Stimulated activated CD4-positive, alpha-beta T cell treated with anti-CD3 and anti-CD28 coated beads, Interleukin-2, amount 100 ng/mL, for 48 hours (primary cell): ENCODE measurements around the gene ZNF12.
"Not testable (repeated sequence)": the region's sequence is repeated elsewhere in the genome, so short reads cannot be mapped to it uniquely, and the experiment has no call there.

Experiments
- DNase-seq, 2 donors: peaks; one replicate each; pipeline ENCODE4 v3.0.0-alpha.2; 2020

The ZNF12 gene

GRCh38 chr7:6691103-6691502, 15.6 kb downstream of the ZNF12 start:
- no peak for DNase-seq

DNA sequence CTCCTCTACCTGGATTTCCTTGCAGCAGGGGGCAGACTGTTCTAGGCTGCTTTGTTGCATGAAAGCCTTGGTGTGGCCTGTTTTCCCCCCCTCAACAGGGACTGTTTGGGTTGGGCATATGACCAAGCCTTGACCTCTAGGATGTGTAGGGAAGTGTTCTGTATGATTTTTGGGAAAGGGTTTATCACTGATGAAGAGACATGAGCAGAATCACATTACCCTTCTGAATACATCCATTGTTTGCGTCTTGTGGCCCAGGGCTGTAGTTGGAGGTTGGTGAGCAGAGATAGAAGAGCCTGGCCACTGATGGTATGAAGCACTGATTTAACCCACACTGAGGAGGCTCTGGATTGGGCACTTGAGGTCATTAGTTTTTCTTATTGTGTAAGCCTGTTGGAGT, 26.6 kb downstream of the ZNF12 start:
- no peak for DNase-seq

GRCh38 chr7:6675807-6676405, 30.8 kb downstream of the ZNF12 start:
- no peak for DNase-seq

DNA sequence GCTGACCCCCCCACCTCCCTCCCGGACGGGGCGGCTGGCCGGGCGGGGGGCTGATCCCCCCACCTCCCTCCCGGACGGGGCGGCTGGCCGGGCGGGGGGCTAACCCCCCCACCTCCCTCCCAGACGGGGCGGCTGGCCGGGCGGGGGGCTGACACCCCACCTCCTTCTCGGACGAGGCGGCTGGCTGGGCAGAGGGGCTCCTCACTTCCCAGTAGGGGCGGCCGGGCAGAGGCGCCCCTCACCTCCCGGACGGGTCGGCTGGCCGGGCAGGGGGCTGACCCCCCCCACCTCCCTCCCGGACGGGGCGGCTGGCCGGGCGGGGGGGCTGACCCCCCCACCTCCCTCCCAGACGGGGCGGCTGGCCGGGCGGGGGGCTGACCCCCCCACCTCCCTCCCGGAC, 35.9 kb downstream of the ZNF12 start:
- not testable (repeated sequence) for DNase-seq

- no peak for DNase-seq
These were observed 48.0 kb downstream of the ZNF12 start for GRCh38 chr7:6658618-6659345.

- DNase-seq = no peak
These were observed 50.3 kb downstream of the ZNF12 start for GRCh38 chr7:6656413-6656812.

GRCh38 chr7:6655636-6656385, 50.9 kb downstream of the ZNF12 start:
- DNase-seq = no peak

DNA sequence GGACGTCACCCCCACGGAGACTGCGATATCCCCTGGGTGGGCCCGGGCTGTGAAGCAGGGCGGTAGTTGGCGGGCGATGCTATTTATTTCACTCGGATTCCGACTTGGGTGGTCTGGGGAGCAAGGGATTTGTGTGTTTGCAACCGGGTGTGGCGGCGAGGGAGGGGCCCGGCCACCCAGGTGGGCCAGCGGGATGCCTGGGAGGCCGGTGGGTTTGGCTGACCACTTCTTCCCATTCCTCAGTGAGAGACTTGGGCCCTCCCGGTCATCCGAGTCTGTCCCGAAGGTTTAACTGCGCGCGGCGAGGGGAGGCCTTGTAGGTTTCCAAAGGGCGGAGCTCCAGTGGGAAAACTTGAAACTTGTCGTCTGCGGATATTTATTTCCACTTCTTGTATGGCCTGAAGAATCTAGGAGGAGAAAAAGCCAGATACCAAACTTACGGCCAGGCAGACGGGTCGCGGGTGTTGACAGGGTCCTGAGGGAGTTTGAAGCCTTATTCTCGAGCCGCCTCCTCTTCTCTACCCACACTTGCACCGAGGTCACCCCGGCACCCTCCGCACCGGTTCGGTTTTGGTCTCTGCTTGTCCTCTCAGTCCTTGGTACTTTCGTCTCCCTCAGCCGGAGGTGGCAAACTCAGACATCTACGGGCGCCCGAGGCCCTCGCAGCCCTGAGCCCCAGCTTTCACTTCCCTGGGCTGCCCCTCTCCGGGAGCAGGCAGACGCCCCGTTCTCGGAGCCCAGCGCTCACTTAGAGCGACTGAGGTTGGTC, 51.7 kb downstream of the ZNF12 start:
- DNase-seq = no peak

- DNase-seq = no peak
These were observed 52.5 kb downstream of the ZNF12 start for GRCh38 chr7:6654113-6654841.

- no peak for DNase-seq
These were observed 53.4 kb downstream of the ZNF12 start for GRCh38 chr7:6653071-6654003.

DNA sequence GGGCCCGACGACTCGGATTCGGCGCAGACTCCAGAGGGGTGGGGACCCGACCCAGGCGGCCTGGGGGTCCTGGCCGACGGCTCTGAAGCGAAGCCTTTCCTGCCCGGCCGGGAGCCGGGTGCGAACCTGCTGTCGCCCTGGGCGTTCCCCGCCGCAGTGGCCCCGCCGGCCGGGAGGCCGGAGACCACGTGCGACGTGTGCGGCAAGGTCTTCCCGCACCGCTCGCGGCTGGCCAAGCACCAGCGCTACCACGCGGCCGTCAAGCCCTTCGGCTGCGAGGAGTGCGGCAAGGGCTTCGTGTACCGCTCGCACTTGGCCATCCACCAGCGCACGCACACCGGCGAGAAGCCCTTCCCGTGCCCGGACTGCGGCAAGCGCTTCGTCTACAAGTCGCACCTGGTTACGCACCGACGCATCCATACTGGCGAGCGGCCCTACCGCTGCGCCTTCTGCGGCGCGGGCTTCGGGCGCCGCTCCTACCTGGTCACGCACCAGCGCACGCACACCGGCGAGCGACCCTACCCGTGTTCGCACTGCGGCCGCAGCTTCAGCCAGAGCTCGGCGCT, 54.2 kb downstream of the ZNF12 start:
- no peak for DNase-seq

DNA sequence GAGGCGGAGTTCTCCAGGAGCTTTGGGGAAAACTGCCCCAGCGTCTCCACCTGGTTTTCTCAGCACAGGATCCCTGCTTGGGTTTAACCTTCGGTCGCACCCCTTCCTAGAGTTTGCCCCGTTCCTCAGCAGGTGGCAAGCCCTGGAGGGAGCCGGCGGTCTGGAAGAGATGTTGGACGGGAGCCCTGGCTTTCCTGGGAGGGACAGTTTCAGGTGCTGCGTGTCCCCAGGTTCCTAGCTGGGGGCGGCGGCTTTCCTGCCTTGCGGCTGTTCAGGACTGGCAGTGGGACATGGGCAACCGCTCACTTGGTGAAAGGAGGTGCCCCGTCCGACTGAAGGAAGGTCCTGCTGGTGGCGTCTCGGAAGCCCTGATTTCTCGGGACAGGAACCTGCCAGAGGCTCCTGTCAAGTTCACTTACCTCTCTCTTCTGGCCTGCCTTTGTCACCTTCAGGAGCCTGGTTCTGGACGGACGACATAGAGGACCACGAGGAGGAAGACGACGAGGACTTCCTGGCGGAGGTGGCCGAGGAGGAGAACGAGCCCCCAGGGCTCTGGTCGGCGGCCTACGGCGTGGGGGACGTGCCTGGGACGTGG, 54.8 kb downstream of the ZNF12 start:
- no peak for DNase-seq

- no peak for DNase-seq
These were observed 56.2 kb downstream of the ZNF12 start for GRCh38 chr7:6650521-6651011.

GRCh38 chr7:6650086-6650485, 56.7 kb downstream of the ZNF12 start:
- no peak for DNase-seq

DNA sequence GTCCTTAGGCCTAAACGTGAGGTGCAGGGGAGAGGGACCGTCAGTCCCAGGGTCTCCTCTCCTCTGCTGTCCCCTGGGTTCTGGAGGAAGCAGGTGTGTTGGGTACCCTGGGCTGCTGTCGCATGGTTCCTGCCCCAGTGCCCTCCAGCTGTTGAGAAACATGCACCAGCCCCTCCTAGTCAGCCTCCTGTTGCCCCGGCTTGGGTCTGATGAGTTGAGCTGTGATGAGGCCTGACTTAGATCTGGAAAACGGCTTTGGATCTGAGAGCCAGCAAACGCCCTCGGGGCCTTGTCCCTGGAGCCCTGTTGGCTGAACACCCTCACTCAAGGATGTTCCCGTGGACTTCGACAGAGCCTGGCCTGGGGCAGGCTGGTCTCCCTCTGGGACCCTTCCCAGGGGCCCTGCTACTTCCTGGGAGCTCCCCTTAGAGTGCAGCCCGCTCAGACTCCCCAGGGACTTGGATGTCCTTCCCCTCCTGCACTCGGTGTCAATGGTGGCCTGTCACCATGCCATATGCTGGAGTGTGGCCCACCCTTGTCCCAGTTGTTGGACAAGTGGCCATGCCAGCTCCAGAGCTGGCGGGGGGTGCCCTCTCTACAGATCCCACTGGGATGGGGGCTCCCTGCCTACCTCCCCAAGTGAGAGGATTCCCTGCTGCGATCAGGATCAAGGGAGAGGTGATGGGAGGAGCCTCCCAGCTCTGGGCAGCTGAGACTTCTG, 57.3 kb downstream of the ZNF12 start:
- no peak for DNase-seq

GRCh38 chr7:6648815-6649104, 58.0 kb downstream of the ZNF12 start:
- no peak for DNase-seq

- DNase-seq = no peak
These were observed 58.5 kb downstream of the ZNF12 start for GRCh38 chr7:6648066-6648814.

DNA sequence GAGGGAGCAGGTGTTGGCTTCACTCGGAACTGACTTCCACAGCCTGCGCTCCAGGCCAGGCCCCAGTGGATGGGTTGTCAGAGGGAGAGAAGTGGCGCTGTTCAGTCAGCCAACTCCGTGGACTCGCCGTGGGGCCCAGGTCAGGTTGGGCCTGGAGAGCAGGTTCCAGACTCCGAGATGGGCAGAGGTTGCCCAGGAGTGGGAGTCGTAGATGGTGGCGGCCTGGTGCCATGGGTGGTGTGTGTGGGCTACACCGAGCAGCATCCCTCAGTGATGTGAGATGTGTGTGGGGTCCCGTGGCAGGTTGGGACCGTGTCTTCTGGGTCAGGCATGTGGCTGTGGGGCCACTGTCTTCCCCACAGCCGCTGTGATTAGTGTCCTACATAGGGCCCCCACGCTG, 59.2 kb downstream of the ZNF12 start:
- no peak for DNase-seq

GRCh38 chr7:6647080-6647479, 59.7 kb downstream of the ZNF12 start:
- DNase-seq = no peak
